OCI-LY7 (cell line): ENCODE measurements around the gene KDM2A. TPM values are rescaled to one million over a fixed set of nuclear protein-coding genes. Genes with fewer than 3 reads are reported as not detected.
"Not testable (repeated sequence)": the region's sequence is repeated elsewhere in the genome, so short reads cannot be mapped to it uniquely, and the experiment has no call there.

Source experiments
- BruUV-seq: library from RNA; stranded (reverse); fragments of 400-500 nt; replicated peaks from 2 replicates; lab custom pipeline; 2021; lab: Mats Ljungman, UMichigan
- CTCF ChIA-PET: fragments of 300-600 bp; sonication (Branson Sonifier 250); formaldehyde crosslinking; loops from one replicate; lab custom pipeline; 2022; ENCODE audit warnings: antibody characterized with exemption; ENCODE audit not compliant: unreplicated experiment; lab: Charles Lee
- POLR2A ChIA-PET: fragments of 300-600 bp; sonication (Branson Sonifier 250); formaldehyde crosslinking; loops from one replicate; lab custom pipeline; 2022; ENCODE audit warnings: antibody characterized with exemption; lab: Charles Lee
- DNase-seq: peaks from one replicate; pipeline ENCODE4 v3.0.0-alpha.2; 2015; ENCODE audit warnings: low spot score
- H2AFZ ChIP-seq: fragments of 200-600 bp; sonication (generic), shearing (Covaris generic); 2 replicates; pipeline ENCODE4 v1.6.1; 2014; ENCODE audit warnings: mild to moderate bottlenecking, antibody characterized with exemption, low read length, moderate library complexity
- H3K27ac ChIP-seq: fragments of 200-600 bp; sonication (generic); 2 replicates; pipeline ENCODE4 v1.5.1; 2014; ENCODE audit warnings: mixed run types, low read depth, mild to moderate bottlenecking, moderate library complexity, low read length, inconsistent platforms; ENCODE audit not compliant: poor library complexity, severe bottlenecking
- H3K36me3 ChIP-seq: fragments of 200-600 bp; sonication (generic); 2 replicates; pipeline ENCODE4 v1.6.1; 2014; ENCODE audit warnings: mild to moderate bottlenecking, antibody characterized with exemption, low read length, moderate library complexity, mixed read lengths; ENCODE audit not compliant: insufficient read depth
- H3K4me1 ChIP-seq: fragments of 200-600 bp; sonication (generic); 2 replicates; pipeline ENCODE4 v1.5.1; 2014; ENCODE audit warnings: mild to moderate bottlenecking, low read length; ENCODE audit not compliant: insufficient read depth, poor library complexity, severe bottlenecking
- H3K4me2 ChIP-seq: fragments of 200-600 bp; sonication (generic); 2 replicates; pipeline ENCODE4 v1.6.1; 2014; ENCODE audit warnings: mild to moderate bottlenecking, low read length
- H3K4me3 ChIP-seq: fragments of 200-600 bp; sonication (generic); 2 replicates; pipeline ENCODE4 v1.5.1; 2014; ENCODE audit warnings: mild to moderate bottlenecking, low read depth, low read length; ENCODE audit not compliant: poor library complexity, severe bottlenecking
- H3K79me2 ChIP-seq: fragments of 200-600 bp; sonication (generic); 2 replicates; pipeline ENCODE4 v1.6.1; 2016; ENCODE audit warnings: low read depth, mild to moderate bottlenecking, low read length, moderate library complexity, mixed read lengths; ENCODE audit not compliant: insufficient read depth
- H3K9me2 ChIP-seq: fragments of 200-600 bp; sonication (generic); 2 replicates; pipeline ENCODE4 v1.6.1; 2016; ENCODE audit warnings: mild to moderate bottlenecking, low read length, mixed read lengths; ENCODE audit not compliant: insufficient read depth
- H3K9me3 ChIP-seq: fragments of 200-600 bp; sonication (generic); 2 replicates; pipeline ENCODE4 v1.6.1; 2014; ENCODE audit warnings: mild to moderate bottlenecking, mixed run types, low read length, mixed read lengths
- H4K20me1 ChIP-seq: fragments of 200-600 bp; sonication (generic); 2 replicates; pipeline ENCODE4 v1.6.1; 2014; ENCODE audit warnings: mild to moderate bottlenecking, antibody characterized with exemption, low read length, moderate library complexity, mixed read lengths; ENCODE audit not compliant: insufficient read depth
- CTCF ChIP-seq: fragments of 200-600 bp; sonication (generic); conservative IDR thresholded peaks from 2 replicates; pipeline ENCODE4 v1.5.1; 2014; ENCODE audit warnings: mild to moderate bottlenecking, antibody characterized with exemption, low read length, moderate library complexity, mixed read lengths
- EZH2phosphoT487 ChIP-seq: fragments of 200-600 bp; sonication (generic); IDR thresholded peaks from 2 replicates; pipeline ENCODE4 v1.6.1; 2018; ENCODE audit warnings: low read depth, borderline replicate concordance, mild to moderate bottlenecking, mixed run types, antibody characterized with exemption, low read length, moderate library complexity, mixed read lengths
- intact Hi-C: fragments of 100-400 bp; cut with micrococcal nuclease; formaldehyde crosslinking; loops from one replicate; pipeline ENCODE4 v1.10.0; 2022; ENCODE audit not compliant: unreplicated experiment
- total RNA-seq, 2 experiments: library from RNA; depleted of rRNA in 1 of 2; stranded (reverse); fragments of >200 nt in 1 of 2; shearing (Covaris generic) in 1 of 2; gene quantifications; 2 replicates each; pipeline ENCODE4 v1.2.3, GENCODE V29; 2014 to 2022

Gene KDM2A
- total RNA-seq, 2 experiments from 2014 or later, result 31.7 to 66.2 TPM

DNA sequence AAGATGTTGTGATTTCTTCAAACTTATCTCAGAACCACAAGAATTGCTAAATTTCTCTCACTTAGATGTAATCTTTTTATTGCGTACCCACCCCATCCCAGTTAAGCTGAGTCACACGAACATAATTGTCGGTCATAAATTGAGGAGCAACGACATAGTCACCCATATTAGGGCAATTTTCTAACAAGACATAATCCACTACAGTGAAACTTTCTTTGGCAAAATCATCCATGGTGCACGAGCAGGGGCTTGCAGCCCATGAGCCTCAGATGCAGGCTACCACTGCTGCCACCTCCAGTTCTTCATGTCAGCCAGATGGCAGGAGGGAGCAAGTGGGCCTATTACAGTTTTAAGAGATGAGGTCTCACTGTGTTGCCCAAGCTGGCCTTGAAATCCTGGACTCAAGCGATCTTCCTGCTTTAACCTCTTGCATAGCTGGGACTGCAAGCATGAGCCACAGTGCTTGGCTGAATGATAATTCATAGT is 77.0 kb downstream of the KDM2A start:
- Histone ChIP-seq H3K79me2 (no peaks in the 10 kb centered on the region), H3K4me2 (no peak overlapping the region), H3K4me3 (no peak overlapping the region), H4K20me1 (no peaks in the 10 kb centered on the region), H3K9me3 (no peaks in the 10 kb centered on the region), H2AFZ (no peak overlapping the region), H3K27ac (no peak overlapping the region), H3K9me2 (no peaks in the 10 kb centered on the region), H3K36me3 (peaks cover 61% of the 10 kb centered on the region), H3K4me1 (no peaks in the 10 kb centered on the region)
- intact Hi-C loops, result no loop called here
- 0 out of 2 replicates have a peak, but pooled peaks have one; percentile 25 for TF ChIP-seq CTCF
- TF ChIP-seq EZH2phosphoT487, result no peak
- POLR2A ChIA-PET, result interaction anchor here (0.7 kb wide), 1 partner anchor 125 kb away, joined by 6 read pairs; no protein-coding TSS in a partner anchor
- CTCF ChIA-PET, result no interaction called here
- no peak for DNase-seq
- BruUV-seq, result TSS peak; percentile 23

- ChIA-PET POLR2A (interaction anchor here (0.5 to 1.0 kb wide), 3 partner anchors 10 to 325 kb away, joined by 3 to 4 read pairs (median 4); partner anchors contain the start of gene CABP2), CTCF (no interaction called here)
- DNase-seq, result no peak
- no peak overlapping the region for H3K4me3 ChIP-seq
- H3K9me3 ChIP-seq, result no peaks in the 10 kb centered on the region
- intact Hi-C loops, result no loop called here
- H2AFZ ChIP-seq, result no peak overlapping the region
- no peaks in the 10 kb centered on the region for H3K4me1 ChIP-seq
- H4K20me1 ChIP-seq, result no peaks in the 10 kb centered on the region
- H3K36me3 ChIP-seq, result peaks cover 60% of the 10 kb centered on the region
- H3K9me2 ChIP-seq, result no peaks in the 10 kb centered on the region
- no TSS peak for BruUV-seq
- H3K79me2 ChIP-seq, result no peaks in the 10 kb centered on the region
- no peak overlapping the region for H3K27ac ChIP-seq
- no peak overlapping the region for H3K4me2 ChIP-seq
- TF ChIP-seq CTCF (no peak), EZH2phosphoT487 (no peak)
Measured at GRCh38 chr11:67197606-67198005, 78.5 kb downstream of the KDM2A start.

- H3K4me2 ChIP-seq, H3K4me1 ChIP-seq, H3K9me2 ChIP-seq, H3K27ac ChIP-seq, BruUV-seq, H3K9me3 ChIP-seq, H3K79me2 ChIP-seq, H3K4me3 ChIP-seq, H4K20me1 ChIP-seq, CTCF ChIA-PET, DNase-seq, intact Hi-C loops, H2AFZ ChIP-seq: not testable (repeated sequence)
- H3K36me3 ChIP-seq, result peaks cover 54% of the 10 kb centered on the region
- POLR2A ChIA-PET, result interaction anchor here (2.4 kb wide), 1 partner anchor 12 kb away, joined by 10 read pairs; no protein-coding TSS in a partner anchor
Measured at GRCh38 chr11:67198781-67199180, 79.7 kb downstream of the KDM2A start.
